Calu3 (cell line): ENCODE measurements around the gene DQX1. TPM values are rescaled to one million over a fixed set of nuclear protein-coding genes. Genes with fewer than 3 reads are reported as not detected.

Source experiments
- BruUV-seq: library from RNA; stranded (reverse); fragments of 400-500 nt; replicated peaks from 2 replicates; lab custom pipeline; 2021; lab: Mats Ljungman, UMichigan
- CTCF ChIA-PET: fragments of 300-600 bp; sonication (Branson Sonifier 250); formaldehyde crosslinking; loops from one replicate; lab custom pipeline; 2022; ENCODE audit warnings: antibody characterized with exemption; lab: Charles Lee
- DNase-seq: peaks from one replicate; pipeline ENCODE4 v3.0.0; 2022
- H3K27ac Mint-ChIP-seq: one replicate; pipeline ENCODE4 v1.8.0; 2022; ENCODE audit warnings: mixed read lengths; ENCODE audit not compliant: unreplicated experiment
- H3K27me3 Mint-ChIP-seq: one replicate; pipeline ENCODE4 v1.8.0; 2022; ENCODE audit warnings: mixed read lengths; ENCODE audit not compliant: unreplicated experiment
- H3K36me3 Mint-ChIP-seq: one replicate; pipeline ENCODE4 v1.8.0; 2022; ENCODE audit warnings: mild to moderate bottlenecking, moderate library complexity, mixed read lengths; ENCODE audit not compliant: insufficient read depth, unreplicated experiment
- H3K4me1 Mint-ChIP-seq: one replicate; pipeline ENCODE4 v1.8.0; 2022; ENCODE audit warnings: mild to moderate bottlenecking, low read depth, mixed read lengths; ENCODE audit not compliant: unreplicated experiment
- H3K4me3 Mint-ChIP-seq: one replicate; pipeline ENCODE4 v1.8.0; 2022; ENCODE audit warnings: mild to moderate bottlenecking, low read depth, moderate library complexity, mixed read lengths; ENCODE audit not compliant: unreplicated experiment
- H3K9me3 Mint-ChIP-seq: one replicate; pipeline ENCODE4 v1.8.0; 2022; ENCODE audit warnings: low read depth, mixed read lengths; ENCODE audit not compliant: unreplicated experiment
- intact Hi-C: fragments of 100-400 bp; cut with micrococcal nuclease; formaldehyde crosslinking; loops from one replicate; pipeline ENCODE4 v1.10.0; 2022; ENCODE audit not compliant: unreplicated experiment
- total RNA-seq: library from RNA; stranded (reverse); gene quantifications from 2 replicates; pipeline ENCODE4 v1.2.3, GENCODE V29; 2022
- TF ChIP-seq, protein P1 (sequence below): fragments of 200-600 bp; IDR thresholded peaks from one replicate; pipeline ENCODE4 v1.8.0; 2022; ENCODE audit warnings: antibody characterized with exemption; ENCODE audit not compliant: unreplicated experiment

DQX1 gene
- total RNA-seq, 1 experiment from 2014 or later, result 0.14 TPM

DNA sequence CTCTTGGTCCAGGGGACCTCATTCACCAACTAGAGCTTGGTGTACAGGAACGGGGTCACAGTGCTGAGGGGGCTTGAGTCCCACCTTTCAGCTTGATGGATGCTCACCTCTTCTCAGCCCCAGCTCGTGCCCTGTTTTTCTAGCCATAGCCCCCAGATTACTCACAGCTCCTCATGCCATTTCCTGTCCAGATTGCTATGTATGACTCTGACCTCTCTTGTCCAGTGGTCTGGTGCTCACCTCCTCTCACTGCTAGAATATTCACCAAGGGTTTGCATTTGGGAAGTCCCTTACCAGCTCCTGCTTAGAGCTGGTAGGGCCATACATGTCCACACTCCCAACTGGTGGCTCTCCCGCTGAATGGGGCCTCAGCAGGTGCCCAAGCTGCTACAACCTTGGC is 32.5 kb downstream of the DQX1 start:
- CTCF ChIA-PET, result no interaction called here
- no peak overlapping the region for H3K27ac Mint-ChIP-seq
- TF ChIP-seq, protein P1, sequence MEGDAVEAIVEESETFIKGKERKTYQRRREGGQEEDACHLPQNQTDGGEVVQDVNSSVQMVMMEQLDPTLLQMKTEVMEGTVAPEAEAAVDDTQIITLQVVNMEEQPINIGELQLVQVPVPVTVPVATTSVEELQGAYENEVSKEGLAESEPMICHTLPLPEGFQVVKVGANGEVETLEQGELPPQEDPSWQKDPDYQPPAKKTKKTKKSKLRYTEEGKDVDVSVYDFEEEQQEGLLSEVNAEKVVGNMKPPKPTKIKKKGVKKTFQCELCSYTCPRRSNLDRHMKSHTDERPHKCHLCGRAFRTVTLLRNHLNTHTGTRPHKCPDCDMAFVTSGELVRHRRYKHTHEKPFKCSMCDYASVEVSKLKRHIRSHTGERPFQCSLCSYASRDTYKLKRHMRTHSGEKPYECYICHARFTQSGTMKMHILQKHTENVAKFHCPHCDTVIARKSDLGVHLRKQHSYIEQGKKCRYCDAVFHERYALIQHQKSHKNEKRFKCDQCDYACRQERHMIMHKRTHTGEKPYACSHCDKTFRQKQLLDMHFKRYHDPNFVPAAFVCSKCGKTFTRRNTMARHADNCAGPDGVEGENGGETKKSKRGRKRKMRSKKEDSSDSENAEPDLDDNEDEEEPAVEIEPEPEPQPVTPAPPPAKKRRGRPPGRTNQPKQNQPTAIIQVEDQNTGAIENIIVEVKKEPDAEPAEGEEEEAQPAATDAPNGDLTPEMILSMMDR, result no peak
- intact Hi-C loops, result no loop called here
- H3K4me3 Mint-ChIP-seq, result no peak overlapping the region
- BruUV-seq, result no TSS peak
- H3K9me3 Mint-ChIP-seq, result no peaks in the 10 kb centered on the region
- peaks cover 23% of the 10 kb centered on the region for H3K36me3 Mint-ChIP-seq
- peaks cover 9% of the 10 kb centered on the region for H3K27me3 Mint-ChIP-seq
- DNase-seq, result no peak
- peaks cover 16% of the 10 kb centered on the region for H3K4me1 Mint-ChIP-seq

DNA sequence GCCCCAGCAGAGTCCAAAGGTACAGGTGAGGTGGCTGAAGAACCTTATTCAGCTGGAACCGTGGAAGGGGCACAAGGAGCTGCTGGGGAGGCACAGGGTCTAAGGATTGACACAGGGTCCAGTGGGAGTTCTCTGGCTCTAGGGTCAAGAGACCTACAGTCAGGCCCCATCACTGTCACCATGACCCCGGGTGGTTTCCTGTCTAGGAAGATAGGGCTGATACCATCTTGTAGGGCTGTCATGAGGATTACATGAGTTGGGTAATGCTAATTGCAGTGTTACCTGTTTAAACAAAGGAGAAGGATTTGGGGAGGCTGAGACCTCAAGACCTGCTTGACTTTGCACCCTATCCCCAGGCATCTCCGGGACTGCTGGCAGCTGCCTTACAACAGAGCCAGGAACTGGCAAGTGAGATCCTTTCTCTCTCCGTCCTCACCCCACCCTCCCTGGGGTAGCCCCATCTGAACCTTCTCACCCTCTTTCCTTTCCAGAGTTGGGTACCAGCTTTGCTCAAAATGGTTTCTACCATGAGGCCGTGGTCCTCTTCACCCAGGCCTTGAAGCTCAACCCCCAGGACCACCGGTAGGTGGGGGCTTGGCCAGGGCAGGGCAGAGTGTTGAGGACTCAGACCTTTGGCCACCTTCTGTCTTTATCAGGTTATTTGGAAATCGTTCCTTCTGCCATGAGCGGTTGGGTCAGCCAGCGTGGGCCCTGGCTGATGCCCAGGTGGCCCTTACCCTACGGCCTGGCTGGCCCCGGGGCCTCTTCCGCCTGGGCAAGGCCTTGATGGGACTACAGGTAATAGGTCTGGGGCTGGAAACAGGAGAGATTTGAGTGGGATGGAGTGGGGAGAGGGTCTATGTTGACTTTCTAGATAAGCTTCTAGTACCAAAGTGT is 34.1 kb downstream of the DQX1 start:
- CTCF ChIA-PET, result interaction anchor here (0.6 to 1.8 kb wide), 3 partner anchors 11 to 96 kb away, joined by 3 to 6 read pairs (median 5); partner anchors contain the start of gene MRPL53
- TF ChIP-seq, protein P1, result no peak
- Mint-ChIP-seq H3K4me3 (no peak overlapping the region), H3K27ac (no peak overlapping the region), H3K36me3 (peaks cover 11% of the 10 kb centered on the region), H3K4me1 (peaks cover 16% of the 10 kb centered on the region), H3K9me3 (no peaks in the 10 kb centered on the region), H3K27me3 (no peaks in the 10 kb centered on the region)
- intact Hi-C loops, result no loop called here
- no peak for DNase-seq
- BruUV-seq, result no TSS peak

DNA sequence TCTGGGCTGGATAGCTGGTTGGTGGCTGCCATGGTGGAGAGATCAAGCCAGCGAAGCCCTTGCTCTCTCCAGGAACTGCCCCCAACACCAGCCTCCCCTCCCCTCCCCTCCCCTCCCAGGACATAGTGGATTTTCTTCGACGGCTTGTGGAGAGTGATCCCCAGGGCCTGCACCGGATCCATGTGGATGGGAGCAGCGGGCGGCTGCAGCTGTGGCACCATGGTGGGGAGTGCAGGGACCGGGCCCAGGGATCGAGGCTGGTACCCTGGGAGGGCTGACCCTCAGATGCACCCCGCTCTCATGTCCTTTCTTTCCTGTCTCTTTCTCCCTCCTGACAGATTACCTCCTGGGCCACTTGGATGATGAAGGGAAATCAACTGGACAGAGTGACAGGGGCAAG is 36.1 kb downstream of the DQX1 start:
- H3K4me3 Mint-ChIP-seq, result no peak overlapping the region
- DNase-seq, result no peak
- peaks cover 27% of the 10 kb centered on the region for H3K36me3 Mint-ChIP-seq
- TF ChIP-seq, protein P1, result no peak
- H3K27me3 Mint-ChIP-seq, result no peaks in the 10 kb centered on the region
- H3K27ac Mint-ChIP-seq, result no peak overlapping the region
- intact Hi-C loops, result no loop called here
- no peaks in the 10 kb centered on the region for H3K9me3 Mint-ChIP-seq
- CTCF ChIA-PET, result no interaction called here
- peaks cover 26% of the 10 kb centered on the region for H3K4me1 Mint-ChIP-seq
- BruUV-seq, result no TSS peak

DNA sequence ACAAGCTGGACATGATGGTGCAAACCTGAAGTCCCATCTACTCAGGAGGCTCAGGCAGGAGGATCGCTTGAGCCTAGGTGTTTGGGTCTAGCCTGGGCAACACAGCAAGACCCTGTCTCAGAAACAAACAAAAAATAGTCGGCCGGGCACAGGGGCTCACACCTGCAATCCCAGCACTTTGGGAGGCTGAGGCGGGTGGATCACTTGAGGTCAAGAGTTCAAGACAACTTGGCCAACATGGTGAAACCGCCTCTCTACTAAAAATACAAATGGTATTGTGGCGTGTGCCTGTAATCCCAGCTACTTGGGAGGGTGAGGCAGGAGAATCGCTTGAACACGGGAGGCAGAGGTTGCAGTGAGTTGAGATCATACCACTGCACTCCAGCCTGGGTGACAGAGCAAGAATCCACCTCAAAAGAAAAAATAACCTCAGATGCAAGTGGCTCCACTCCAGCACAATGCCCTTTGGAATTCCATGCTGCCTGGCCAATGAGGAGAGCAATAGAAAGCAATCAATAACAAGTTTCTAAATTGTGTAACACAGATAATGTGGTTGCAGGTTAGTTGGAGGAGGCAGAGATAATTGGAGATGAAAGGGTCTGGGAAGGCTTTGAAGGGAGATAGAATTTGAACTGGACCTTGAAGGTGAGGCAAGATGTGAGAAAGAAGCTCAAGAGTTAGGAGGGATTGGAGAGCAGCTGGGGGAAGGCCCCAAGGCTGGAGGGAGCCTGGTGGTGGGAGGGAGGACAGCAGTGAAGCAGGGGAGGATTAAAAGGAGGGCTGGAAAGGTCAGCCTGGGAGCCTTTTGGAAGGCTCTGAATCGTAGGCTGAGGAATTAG is 37.2 kb downstream of the DQX1 start:
- no peaks in the 10 kb centered on the region for H3K27me3 Mint-ChIP-seq
- BruUV-seq, result no TSS peak
- H3K9me3 Mint-ChIP-seq, result no peaks in the 10 kb centered on the region
- intact Hi-C loops, result no loop called here
- DNase-seq, result no peak
- H3K36me3 Mint-ChIP-seq, result peaks cover 27% of the 10 kb centered on the region
- peaks cover 29% of the 10 kb centered on the region for H3K4me1 Mint-ChIP-seq
- TF ChIP-seq, protein P1, result no peak
- H3K27ac Mint-ChIP-seq, result peak overlapping the region; percentile 15
- CTCF ChIA-PET, result interaction anchor here (0.8 kb wide), 1 partner anchor 18 kb away, joined by 3 read pairs; the partner anchor contains the start of gene PCGF1
- no peak overlapping the region for H3K4me3 Mint-ChIP-seq
